Regular cardiac myocyte (primary cell): ENCODE data around the gene OR5B12. TPM values are rescaled to one million over a fixed set of nuclear protein-coding genes. Genes with fewer than 3 reads are reported as not detected.

ENCODE experiments used
- total RNA-seq: library from RNA; depleted of rRNA; stranded (reverse); fragments of >200 nt; gene quantifications from 2 replicates; pipeline ENCODE4 v1.2.3, GENCODE V29; 2014

OR5B12 gene
- total RNA-seq: not detected in 2 replicates

DNA sequence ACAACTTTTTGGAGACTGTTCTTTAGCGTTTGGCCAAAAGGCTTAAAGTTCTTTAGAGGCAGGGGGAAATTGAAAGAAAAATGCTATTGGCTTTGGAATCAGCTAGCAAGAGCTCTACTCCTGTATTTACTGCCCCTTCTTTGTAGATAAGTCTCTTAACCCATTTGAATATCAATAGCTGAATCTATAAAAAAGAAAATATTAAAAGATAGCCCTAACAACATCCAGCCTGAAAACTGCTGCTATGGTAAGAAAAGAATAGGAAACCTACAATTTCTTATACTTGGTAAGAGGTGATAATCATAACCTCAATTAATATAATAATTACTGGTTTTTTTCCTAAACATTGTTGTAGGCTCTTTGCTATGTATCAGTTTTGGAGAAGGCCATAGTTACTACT is at the start of gene OR5B12:
Gene OR5B12, minus strand, starts transcription at position 101 of the 400 bp plus-strand sequence. CDS start 2,085 bp downstream, outside the sequence.

DNA sequence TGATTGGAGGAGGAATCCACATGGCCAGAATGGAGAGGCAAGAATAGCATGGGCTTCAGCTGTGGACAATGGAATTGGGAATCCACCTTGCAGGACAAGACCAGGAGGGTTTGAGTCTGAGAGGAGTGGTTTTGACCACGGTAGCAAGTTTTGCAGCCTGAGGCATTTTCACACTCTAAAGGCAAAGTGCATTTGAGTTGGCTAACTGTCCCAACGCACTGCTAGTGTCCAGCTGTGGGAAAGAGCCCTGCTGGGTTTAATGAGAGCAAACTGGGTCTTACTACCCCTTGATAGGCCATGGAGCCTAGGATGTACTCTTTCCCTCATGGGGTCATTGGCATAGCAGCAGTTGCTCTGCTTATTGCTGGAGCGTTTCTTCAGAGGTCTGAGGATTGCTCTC is 14.0 kb downstream of the OR5B12 start, which contains the start of gene OR5B2:
Gene OR5B2, minus strand, starts transcription at position 101 of the 400 bp plus-strand sequence. CDS start 4,860 bp downstream, outside the sequence.

DNA sequence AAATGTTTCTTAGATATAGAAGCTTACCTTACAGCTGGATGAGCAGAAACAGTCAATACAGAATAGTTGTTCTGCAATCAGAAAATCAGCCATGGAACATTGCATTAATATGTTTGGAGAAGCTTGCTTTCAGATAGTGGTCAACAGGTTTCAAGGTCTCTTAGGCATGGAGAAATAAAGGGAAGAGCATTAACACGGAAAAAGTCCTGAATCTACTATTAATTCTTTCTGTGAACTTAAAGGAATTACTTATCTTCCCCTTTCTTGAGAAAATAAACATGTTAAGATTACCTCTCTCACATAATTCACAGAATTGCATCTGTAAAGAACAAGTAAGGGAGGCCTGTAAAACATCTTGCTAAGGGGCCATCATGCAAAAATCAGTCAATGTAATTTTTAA is 35.3 kb downstream of the OR5B12 start, which contains the start of gene OR5B3:
Gene OR5B3, minus strand, starts transcription at position 101 of the 400 bp plus-strand sequence. CDS start 3,465 bp downstream, outside the sequence.

Other genes with a start within 250 kb of the OR5B12 start
- not detected in 2 replicates for gene OR1S2, start 238.1 kb downstream of the OR5B12 start, total RNA-seq
- gene OR1S1, start 229.5 kb downstream of the OR5B12 start, total RNA-seq: not detected in 2 replicates
- not detected in 2 replicates for gene OR10Q1, start 213.3 kb downstream of the OR5B12 start, total RNA-seq
- not detected in 2 replicates for gene OR10W1, start 174.0 kb downstream of the OR5B12 start, total RNA-seq
- not detected in 2 replicates for gene OR5B17, start 83.2 kb downstream of the OR5B12 start, total RNA-seq
- gene OR5B3, start 35.4 kb downstream of the OR5B12 start, total RNA-seq: not detected in 2 replicates
- gene OR5B2, start 14.1 kb downstream of the OR5B12 start, total RNA-seq: not detected in 2 replicates
- gene OR5B21, start 65.9 kb upstream of the OR5B12 start, total RNA-seq: not detected in 2 replicates
- 3.1 and 12.8 TPM in 2 replicates for gene LPXN, start 133.6 kb upstream of the OR5B12 start, total RNA-seq
- gene ZFP91, start 136.8 kb upstream of the OR5B12 start, total RNA-seq: 45.8 and 48.2 TPM in 2 replicates
- 1.1 and 1.2 TPM in 2 replicates for gene CNTF, start 180.4 kb upstream of the OR5B12 start, total RNA-seq